K562 (cell line): ENCODE data around the gene ZDHHC5. TPM values are rescaled to one million over a fixed set of nuclear protein-coding genes. Genes with fewer than 3 reads are reported as not detected.

Experiments used
- CTBP1 ChIP-seq: fragments of 450-650 bp; IDR thresholded peaks from 2 replicates; pipeline ENCODE4 v1.6.1; 2016; ENCODE audit warnings: borderline replicate concordance
- FOSL1 ChIP-seq: fragments of 200-800 bp; sonication (Bioruptor generic); conservative IDR thresholded peaks from 2 replicates; pipeline ENCODE4 v1.6.1; 2016; ENCODE audit warnings: missing genetic modification characterization, missing compliant biosample characterization
- FOXJ2 ChIP-seq: fragments of 200-800 bp; sonication (Bioruptor generic); IDR thresholded peaks from 2 replicates; pipeline ENCODE4 v1.6.1; 2016; ENCODE audit warnings: missing genetic modification characterization, missing compliant biosample characterization
- GABPA ChIP-seq: fragments of 200-800 bp; sonication (Bioruptor generic); conservative IDR thresholded peaks from 2 replicates; pipeline ENCODE4 v1.6.1; 2016; ENCODE audit warnings: low read depth, missing genetic modification characterization, missing compliant biosample characterization
- KAT2B ChIP-seq: IDR thresholded peaks from one replicate; pipeline ENCODE4 v1.6.1; 2012; ENCODE audit warnings: low read depth, mild to moderate bottlenecking, control low read depth, inconsistent platforms, low read length, moderate library complexity
- NFIC ChIP-seq: fragments of 450-650 bp; IDR thresholded peaks from 2 replicates; pipeline ENCODE4 v1.6.1; 2017; ENCODE audit warnings: mild to moderate bottlenecking, inconsistent platforms
- PHF8 ChIP-seq: fragments of 200-600 bp; sonication (generic); IDR thresholded peaks from 2 replicates; pipeline ENCODE4 v1.6.1; 2012; ENCODE audit warnings: mixed run types, mild to moderate bottlenecking, inconsistent platforms, low read length, moderate library complexity, borderline replicate concordance
- SOX6 ChIP-seq: fragments of 450-650 bp; IDR thresholded peaks from 2 replicates; pipeline ENCODE4 v1.6.1; 2014; ENCODE audit warnings: mild to moderate bottlenecking
- polyA plus RNA-seq, 8 experiments: library from polyadenylated mRNA; depleted of rRNA in 4 of 8; stranded (reverse) in 5 of 8; unstranded in 3 of 8; fragments of >200 nt; fragmentation: Nextera tagmentation in 2 of 8; fragmentation: Illumina TruSeq in 1 of 8; extraction: Ambion mirVana in 2 of 8; extraction: Trizol in 1 of 8; gene quantifications; 2 replicates each; pipeline versions ENCODE4 v1.2.1 to v1.2.3, GENCODE V29; 2011 to 2014; ENCODE audit warnings: inconsistent platforms in 1 of 8, missing spikeins in 1 of 8
- total RNA-seq, 7 experiments: library from RNA; depleted of rRNA in 6 of 7; stranded (reverse); fragments of >200 nt in 6 of 7; fragmentation: Illumina TruSeq in 2 of 7; extraction: Trizol in 2 of 7; gene quantifications; 2 replicates each; pipeline versions ENCODE4 v1.2.1 to v1.2.3, GENCODE V29; 2011 to 2021; ENCODE audit warnings: low replicate concordance in 1 of 7
- TF ChIP-seq, protein P1 (sequence below): sonication (generic); formaldehyde crosslinking; IDR thresholded peaks from 2 replicates; pipeline ENCODE4 v1.8.0; 2022; ENCODE audit warnings: mild to moderate bottlenecking, missing genetic modification reagents
- TF ChIP-seq, protein P2 (sequence below): fragments of 200-800 bp; sonication (Bioruptor generic); IDR thresholded peaks from 2 replicates; pipeline ENCODE4 v1.6.1; 2017; ENCODE audit warnings: missing genetic modification characterization, missing compliant biosample characterization
- TF ChIP-seq, protein P3 (sequence below): fragments of 200-800 bp; sonication (Bioruptor generic); IDR thresholded peaks from 2 replicates; pipeline ENCODE4 v1.6.1; 2016; ENCODE audit warnings: missing genetic modification characterization, missing compliant biosample characterization

The ZDHHC5 gene
- total and polyA plus RNA-seq, 9 of the 15 experiments (the other 6 are each of a cell fraction or from before 2014, with no cell fraction given), result 3.8 to 64.2 (median 35.9) TPM

DNA sequence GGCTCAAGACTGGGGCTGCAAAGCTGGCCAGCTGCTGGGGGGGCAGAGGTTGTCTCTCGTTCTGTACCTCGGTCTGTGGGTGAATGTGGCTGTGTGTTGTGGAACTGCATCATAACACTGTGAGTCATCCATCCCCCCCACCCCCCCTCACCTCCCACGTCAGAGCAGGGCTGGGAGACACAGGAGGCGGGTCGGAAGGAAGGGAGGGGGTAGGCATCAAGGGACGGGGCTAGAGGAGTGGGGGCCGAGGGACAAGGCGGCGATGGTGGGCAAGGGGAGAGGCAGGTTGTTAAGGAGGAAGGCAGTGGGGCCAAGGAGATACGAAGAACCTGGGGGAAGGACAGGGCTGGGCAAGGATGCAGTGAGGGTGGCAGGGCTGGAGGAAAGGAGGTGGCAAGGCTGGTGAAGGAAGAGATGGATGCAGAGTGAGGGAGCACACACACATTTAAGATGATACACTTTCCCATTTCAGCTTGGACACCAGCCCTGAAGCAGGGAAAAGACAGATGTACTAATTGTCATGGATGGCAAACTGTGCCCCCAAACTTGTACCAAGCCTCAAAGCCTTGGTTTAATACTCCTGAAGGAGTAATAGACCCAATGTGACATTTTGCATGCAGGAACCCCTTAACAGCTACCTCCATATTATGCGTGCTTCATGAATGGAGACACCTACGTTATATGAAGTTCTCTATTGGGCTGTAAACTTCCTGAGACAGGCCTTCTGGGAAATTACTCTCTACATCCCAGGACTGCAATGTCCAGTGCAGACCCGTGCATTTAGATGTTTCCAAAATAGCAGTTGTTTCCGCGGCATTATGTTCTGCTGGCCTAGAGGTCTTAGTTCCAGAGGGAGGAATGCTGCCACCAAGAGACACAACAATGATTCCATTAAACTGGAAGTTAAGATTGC lies 17.8 kb upstream of the ZDHHC5 start, which contains the start of gene YPEL4 (continued):
- TF ChIP-seq, protein P1, sequence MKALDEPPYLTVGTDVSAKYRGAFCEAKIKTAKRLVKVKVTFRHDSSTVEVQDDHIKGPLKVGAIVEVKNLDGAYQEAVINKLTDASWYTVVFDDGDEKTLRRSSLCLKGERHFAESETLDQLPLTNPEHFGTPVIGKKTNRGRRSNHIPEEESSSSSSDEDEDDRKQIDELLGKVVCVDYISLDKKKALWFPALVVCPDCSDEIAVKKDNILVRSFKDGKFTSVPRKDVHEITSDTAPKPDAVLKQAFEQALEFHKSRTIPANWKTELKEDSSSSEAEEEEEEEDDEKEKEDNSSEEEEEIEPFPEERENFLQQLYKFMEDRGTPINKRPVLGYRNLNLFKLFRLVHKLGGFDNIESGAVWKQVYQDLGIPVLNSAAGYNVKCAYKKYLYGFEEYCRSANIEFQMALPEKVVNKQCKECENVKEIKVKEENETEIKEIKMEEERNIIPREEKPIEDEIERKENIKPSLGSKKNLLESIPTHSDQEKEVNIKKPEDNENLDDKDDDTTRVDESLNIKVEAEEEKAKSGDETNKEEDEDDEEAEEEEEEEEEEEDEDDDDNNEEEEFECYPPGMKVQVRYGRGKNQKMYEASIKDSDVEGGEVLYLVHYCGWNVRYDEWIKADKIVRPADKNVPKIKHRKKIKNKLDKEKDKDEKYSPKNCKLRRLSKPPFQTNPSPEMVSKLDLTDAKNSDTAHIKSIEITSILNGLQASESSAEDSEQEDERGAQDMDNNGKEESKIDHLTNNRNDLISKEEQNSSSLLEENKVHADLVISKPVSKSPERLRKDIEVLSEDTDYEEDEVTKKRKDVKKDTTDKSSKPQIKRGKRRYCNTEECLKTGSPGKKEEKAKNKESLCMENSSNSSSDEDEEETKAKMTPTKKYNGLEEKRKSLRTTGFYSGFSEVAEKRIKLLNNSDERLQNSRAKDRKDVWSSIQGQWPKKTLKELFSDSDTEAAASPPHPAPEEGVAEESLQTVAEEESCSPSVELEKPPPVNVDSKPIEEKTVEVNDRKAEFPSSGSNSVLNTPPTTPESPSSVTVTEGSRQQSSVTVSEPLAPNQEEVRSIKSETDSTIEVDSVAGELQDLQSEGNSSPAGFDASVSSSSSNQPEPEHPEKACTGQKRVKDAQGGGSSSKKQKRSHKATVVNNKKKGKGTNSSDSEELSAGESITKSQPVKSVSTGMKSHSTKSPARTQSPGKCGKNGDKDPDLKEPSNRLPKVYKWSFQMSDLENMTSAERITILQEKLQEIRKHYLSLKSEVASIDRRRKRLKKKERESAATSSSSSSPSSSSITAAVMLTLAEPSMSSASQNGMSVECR (CRISPR knock-in tag), result 0 out of 2 replicates have a peak, but pooled peaks have one; percentile 23
- TF ChIP-seq KAT2B (no peak), GABPA (tag) (no peak), SOX6 (no peak), NFIC (peak; percentile 43; the same call in 1 of the 2 replicates), FOXJ2 (0 out of 2 replicates have a peak, but pooled peaks have one; percentile 37), PHF8 (no peak), CTBP1 (no peak), FOSL1 (tag) (peak; percentile 93)
- TF ChIP-seq, protein P2, sequence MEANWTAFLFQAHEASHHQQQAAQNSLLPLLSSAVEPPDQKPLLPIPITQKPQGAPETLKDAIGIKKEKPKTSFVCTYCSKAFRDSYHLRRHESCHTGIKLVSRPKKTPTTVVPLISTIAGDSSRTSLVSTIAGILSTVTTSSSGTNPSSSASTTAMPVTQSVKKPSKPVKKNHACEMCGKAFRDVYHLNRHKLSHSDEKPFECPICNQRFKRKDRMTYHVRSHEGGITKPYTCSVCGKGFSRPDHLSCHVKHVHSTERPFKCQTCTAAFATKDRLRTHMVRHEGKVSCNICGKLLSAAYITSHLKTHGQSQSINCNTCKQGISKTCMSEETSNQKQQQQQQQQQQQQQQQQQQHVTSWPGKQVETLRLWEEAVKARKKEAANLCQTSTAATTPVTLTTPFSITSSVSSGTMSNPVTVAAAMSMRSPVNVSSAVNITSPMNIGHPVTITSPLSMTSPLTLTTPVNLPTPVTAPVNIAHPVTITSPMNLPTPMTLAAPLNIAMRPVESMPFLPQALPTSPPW (CRISPR knock-in tag), result peak; percentile 99
- TF ChIP-seq, protein P3, sequence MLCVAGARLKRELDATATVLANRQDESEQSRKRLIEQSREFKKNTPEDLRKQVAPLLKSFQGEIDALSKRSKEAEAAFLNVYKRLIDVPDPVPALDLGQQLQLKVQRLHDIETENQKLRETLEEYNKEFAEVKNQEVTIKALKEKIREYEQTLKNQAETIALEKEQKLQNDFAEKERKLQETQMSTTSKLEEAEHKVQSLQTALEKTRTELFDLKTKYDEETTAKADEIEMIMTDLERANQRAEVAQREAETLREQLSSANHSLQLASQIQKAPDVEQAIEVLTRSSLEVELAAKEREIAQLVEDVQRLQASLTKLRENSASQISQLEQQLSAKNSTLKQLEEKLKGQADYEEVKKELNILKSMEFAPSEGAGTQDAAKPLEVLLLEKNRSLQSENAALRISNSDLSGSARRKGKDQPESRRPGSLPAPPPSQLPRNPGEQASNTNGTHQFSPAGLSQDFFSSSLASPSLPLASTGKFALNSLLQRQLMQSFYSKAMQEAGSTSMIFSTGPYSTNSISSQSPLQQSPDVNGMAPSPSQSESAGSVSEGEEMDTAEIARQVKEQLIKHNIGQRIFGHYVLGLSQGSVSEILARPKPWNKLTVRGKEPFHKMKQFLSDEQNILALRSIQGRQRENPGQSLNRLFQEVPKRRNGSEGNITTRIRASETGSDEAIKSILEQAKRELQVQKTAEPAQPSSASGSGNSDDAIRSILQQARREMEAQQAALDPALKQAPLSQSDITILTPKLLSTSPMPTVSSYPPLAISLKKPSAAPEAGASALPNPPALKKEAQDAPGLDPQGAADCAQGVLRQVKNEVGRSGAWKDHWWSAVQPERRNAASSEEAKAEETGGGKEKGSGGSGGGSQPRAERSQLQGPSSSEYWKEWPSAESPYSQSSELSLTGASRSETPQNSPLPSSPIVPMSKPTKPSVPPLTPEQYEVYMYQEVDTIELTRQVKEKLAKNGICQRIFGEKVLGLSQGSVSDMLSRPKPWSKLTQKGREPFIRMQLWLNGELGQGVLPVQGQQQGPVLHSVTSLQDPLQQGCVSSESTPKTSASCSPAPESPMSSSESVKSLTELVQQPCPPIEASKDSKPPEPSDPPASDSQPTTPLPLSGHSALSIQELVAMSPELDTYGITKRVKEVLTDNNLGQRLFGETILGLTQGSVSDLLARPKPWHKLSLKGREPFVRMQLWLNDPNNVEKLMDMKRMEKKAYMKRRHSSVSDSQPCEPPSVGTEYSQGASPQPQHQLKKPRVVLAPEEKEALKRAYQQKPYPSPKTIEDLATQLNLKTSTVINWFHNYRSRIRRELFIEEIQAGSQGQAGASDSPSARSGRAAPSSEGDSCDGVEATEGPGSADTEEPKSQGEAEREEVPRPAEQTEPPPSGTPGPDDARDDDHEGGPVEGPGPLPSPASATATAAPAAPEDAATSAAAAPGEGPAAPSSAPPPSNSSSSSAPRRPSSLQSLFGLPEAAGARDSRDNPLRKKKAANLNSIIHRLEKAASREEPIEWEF (CRISPR knock-in tag), result no peak
